ENCODE measurements around the gene PIP5KL1.

DNA sequence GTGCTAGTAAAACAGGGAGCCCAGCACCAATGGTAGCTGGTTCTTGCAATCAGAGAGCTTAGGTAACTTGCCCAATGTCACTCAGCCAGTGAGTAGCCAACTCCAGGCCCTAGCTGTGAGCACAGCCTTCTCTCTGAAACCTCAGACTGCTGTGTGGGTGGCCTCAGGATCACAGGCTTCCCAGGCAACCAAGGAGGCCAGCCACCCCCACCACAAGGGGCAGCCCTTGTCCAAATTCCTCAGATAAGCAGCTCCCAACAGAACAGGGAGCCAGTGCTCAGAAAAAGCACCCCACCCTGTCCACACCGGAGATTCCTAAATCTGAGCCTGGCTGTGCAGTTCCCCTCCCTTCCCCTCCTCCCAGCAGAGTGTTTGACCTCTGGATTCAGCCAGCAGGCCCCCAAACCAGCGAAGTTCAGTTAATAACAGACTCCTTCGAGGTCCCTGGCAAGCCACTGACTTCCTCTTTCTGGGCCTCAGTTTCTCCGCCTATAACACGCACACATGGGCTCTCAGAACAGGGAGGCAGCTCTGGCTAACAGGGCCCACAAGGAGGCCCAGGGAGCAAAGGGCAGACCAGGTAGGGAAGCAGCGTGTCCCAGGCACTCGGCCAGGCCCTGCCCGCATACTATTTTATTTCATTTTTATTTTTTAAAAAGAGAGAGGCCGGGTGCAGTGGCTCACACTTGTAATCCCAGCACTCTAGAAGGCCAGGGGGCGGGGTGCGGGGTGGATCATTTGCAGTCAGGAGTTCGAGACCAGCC is 47.5 kb upstream of the PIP5KL1 start:
- no peak for TF ChIP-seq POLR2AphosphoS5 (IDR thresholded peaks at IDR 0.05; ENCODE audit: borderline replicate concordance, low read depth, low read length)
- TF ChIP-seq EZH2 (IDR thresholded peaks at IDR 0.05), result no peak
- no peak for TF ChIP-seq FOXP2 (optimal IDR thresholded peaks at IDR 0.05; ENCODE audit: control extremely low read depth, extremely low read length, insufficient read depth)

Data from SK-N-MC (cell line).